GM18520 (cell line): ENCODE measurements around the gene TRIM21.
"Not testable (repeated sequence)": the region's sequence is repeated elsewhere in the genome, so short reads cannot be mapped to it uniquely, and the experiment has no call there.

Source experiments
- ATAC-seq: cut with Tn5 transposase; IDR thresholded peaks from one replicate; pipeline ENCODE4 v1.9.1; 2021; ENCODE audit not compliant: unreplicated experiment

The TRIM21 gene

DNA sequence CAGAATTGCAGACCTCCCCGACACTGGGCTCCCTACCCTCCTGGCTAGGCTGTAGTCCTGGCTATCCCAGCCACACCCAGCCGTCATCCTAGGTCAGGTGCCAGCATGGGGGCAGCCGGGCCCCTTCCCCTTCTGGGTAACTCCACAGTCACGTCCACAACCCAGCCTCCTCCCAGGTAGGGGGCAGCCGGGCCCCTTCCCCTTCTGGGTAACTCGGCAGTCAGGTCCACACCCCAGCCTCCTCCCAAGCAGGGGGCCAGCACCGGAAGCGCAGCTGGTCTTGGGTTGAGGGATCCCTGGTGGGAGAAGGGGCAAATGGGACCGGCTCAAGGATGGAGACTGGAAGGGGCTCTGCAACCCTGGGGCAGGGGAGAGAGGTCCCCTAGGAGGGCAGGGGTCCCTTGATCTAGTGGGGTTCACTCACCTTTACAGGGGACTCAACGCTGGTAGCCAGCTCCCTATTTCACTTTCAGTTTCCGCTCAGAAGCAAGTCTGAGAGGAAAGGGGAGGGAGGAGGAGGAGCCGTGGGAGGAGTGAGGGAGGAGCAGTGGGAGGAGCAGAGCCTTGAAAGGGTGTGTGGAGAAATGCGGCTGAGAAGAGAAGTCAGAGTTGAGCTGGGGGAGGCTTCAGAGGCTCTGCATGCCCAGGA is at the start of gene TRIM21:
TSS of gene TRIM21 (minus strand) at position 494 of the 649 bp plus-strand sequence. CDS start 3,293 bp downstream, outside the sequence.
- peak; percentile 98 for ATAC-seq

DNA sequence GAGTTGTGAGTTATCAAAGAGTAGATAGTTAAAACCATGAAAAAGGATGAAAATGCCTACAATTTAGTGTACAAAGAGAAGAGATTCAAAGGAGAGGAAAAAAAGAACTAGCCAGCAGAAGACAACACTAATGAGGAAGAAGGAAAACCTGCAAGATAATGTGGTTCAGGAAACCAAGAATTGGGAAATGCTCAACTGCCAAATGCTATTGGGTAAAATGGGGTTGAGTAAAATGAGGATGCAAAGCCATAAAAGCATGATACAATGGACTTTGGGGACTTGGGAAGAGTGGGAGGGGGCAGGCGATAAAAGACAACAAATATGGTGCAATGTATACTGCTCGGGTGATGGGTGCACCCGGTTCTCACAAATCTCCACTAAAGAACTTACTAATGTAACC is 48.0 kb upstream of the TRIM21 start:
- ATAC-seq, result no peak

DNA sequence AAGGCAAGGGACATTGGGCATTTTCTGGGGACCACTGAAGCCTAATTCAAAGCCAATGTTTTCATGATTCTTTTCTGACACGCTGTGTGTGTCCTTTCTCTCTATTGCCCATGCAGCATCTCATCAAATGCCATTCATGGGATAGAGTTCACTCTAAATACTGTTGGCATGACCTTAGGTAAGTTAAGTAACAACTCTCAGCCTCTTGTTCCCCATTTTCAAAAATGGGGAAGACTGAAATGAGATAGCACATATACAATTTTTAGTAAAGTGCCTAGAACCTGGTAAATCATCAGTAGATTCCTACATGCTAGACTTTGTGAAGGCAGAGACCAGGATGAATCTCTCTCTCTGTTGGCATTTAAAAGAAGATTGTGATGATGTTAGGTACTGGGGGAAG is 42.9 kb upstream of the TRIM21 start:
- ATAC-seq, result no peak

DNA sequence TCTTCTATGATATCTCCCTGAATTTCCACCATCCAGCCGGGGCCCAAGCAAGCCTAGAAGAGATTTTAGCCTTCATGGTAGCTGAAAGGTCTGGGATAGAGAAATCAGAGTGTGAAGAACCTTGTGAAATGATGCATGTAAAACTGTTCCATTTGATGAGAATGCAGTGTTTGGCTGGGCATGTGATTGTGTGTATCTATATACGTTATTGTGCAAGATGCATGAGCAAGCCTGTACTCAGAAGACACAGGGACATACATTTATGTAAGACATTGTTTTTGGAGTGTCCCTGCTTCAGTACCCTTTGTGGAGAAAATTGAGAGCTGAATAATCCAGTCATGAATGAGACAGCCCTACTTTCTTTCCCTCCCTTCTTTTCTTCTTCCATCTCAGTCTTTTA is 40.4 kb upstream of the TRIM21 start:
- ATAC-seq, result no peak

DNA sequence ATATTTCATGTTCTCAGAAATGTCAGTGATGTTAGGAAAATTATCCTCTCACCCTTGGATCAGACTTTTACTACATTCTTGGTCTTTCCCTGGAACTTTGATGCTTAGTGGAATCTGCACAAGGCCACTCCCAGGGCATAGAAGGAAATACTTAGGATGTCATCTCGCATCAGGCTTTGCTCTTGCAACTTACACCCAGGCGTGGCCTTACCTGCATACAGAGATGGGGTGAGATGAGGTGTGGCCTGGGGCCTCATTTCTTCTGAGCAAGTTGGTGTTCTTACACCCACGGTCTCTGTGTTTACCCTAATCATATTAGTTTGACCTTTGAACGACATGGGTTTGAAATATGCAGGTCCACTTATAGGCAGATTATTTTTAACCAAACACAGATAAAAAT is 36.5 kb upstream of the TRIM21 start:
- ATAC-seq, result no peak

DNA sequence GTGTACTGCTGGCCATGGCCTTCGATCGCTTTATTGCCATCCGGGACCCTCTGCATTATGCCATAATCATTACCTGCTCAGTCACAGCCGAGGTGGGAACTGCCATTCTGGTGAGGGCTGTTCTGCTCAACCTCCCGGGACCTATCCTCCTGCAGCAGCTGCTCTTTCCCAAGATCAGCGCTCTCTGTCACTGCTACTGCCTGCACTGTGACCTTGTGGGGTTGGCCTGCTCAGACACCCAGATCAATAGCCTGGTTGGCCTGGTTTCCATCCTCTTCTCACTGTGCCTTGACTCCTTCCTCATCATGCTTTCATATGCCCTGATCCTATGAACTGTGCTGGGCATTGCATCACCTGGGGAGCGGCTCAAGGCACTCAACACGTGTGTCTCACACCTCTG is 24.9 kb upstream of the TRIM21 start:
- no peak for ATAC-seq

DNA sequence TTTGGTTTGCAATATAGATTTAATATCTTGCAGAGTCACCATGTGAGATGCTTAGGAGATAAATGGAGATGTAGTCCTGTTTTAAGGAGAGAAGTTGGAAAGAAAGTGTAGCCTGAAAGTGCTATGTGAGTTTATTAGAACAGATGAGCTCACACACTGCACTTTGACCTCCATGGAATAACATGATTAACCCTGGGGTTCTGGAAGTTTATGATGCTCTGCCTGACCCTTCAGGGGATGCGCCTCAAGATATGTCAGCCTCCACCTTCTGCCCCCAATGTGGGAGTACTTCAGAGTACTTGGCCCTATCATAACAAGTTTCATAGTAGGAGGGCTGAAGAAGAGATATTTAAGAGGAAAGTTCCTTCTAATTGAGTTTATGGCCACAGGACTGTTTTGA is 23.3 kb upstream of the TRIM21 start:
- ATAC-seq, result no peak

DNA sequence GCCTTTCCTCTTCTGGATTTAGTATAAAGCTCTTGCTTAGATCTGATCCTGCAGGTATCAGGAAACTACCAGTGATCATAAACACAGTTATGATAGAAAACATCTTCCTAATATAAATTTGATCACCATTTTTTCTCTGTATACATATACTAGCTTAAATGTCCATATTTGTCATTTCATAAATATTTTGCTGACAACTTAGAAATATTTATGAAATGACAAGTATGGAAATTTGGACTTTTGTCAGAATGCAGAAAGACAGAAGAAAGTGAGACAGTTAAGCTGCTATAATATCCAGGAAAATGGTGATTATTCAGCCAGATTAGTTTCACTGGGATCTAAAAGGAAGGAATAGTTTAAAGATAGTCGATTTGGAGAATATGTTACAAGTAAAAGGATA is 22.8 kb upstream of the TRIM21 start:
- no peak for ATAC-seq

DNA sequence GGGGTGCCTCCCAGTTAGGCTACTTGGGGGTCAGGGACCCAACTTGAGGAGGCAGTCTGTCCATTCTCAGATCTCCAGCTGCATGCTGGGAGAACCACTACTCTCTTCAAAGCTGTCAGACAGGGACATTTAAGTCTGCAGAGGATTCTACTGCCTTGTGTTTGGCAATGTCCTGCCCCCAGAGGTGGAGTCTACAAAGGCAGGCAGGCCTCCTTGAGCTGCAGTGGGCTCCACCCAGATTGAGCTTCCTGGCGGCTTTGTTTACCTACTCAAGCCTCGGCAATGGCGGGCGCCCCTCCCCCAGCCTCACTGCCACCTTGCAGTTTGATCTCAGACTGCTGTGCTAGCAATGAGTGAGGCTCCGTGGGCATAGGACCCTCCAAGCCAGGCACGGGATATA is 12.7 kb upstream of the TRIM21 start:
- ATAC-seq, result not testable (repeated sequence)

DNA sequence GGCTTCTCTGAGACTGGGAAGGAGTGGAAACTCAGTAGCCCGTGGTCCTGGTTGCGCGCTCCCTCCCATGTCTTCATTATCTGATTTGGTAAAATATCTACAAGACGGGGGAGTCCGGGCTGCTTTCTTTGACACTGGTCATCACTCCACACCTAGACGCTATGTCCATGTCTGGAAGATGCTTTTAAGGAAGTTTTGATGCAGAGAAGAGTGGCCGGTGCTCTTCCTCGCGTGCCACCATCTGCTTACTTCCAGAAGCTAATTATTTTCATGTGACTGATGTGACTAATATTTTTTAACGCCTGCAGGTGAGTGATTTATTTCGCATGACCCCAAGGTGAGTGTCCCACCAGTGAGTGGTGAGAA is 339 bp upstream of the TRIM21 start:
- peak; percentile 2 for ATAC-seq

DNA sequence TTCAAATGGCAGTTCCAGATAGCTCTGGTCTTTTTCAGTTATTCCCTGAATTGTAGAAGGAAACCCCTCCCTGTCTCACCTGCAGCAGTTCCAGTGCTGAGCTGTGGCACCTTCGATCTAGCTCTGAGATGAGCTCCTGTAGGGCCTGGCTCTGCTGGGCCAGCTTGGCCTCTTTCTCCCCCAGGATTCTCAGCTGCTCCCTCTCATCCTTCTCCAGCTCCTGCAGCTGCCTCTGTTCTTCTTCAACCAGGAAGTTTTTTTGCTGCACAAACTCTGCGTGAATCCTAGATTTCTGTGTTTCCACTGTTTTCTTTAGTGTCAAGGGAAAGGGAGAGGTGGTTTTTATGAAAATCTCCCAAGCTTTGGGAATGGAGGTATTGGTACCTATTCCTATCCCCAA is 5.3 kb downstream of the TRIM21 start:
- no peak for ATAC-seq

DNA sequence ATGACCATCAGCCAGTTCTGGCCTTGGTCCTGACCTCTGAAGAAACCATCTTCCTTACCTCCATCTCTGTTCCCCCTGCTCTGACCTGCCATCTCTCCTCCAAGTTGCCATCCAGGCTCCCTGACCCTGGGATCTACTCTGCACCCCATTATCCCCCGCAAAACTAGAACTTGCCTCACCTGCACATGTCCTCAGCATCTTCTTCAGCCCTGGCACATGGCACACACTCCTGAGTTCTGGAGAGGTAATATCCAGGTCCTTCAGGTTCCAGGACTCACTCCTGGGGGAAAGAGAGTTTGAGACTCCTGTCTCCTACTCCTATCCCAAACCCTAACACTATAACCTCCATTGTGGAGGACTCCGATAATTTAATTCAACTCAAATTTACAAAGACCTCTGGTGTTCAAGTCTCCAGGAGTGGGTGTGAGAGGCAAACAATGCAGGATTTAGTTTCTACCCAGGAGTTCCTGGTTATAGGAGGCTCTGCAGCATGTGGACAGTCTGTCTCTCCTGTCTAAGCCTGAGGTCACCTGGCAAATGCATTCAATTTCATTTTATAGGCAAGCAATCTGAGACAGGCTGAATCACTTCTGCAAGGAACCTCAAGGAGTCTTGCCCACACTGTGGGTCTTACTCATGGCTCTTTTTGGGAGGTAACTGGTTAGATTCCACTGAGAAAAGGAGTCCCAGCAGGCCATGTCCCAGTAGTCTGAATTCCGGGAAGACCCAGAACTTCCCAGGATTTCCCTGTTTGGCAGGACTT is 7.3 kb downstream of the TRIM21 start:
- no peak for ATAC-seq

DNA sequence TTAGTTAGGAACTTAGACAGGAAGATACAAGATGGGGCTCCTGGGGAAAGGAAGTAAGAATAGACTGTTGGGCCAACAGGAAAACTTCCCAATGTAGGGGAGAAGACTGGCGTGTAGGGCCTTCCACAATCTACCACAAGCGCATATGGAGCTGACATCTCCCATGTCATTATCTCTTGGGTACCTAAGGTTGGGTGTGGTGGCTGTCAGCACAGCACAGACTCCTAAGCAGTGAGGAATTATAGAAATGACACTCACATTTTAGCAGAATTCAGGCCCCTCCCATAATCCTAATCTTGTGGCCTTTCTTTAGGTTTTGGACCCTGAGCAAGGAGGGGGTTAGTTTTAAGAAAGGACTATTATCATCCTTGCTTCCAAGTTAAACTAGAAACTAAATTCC is 11.6 kb downstream of the TRIM21 start:
- no peak for ATAC-seq

DNA sequence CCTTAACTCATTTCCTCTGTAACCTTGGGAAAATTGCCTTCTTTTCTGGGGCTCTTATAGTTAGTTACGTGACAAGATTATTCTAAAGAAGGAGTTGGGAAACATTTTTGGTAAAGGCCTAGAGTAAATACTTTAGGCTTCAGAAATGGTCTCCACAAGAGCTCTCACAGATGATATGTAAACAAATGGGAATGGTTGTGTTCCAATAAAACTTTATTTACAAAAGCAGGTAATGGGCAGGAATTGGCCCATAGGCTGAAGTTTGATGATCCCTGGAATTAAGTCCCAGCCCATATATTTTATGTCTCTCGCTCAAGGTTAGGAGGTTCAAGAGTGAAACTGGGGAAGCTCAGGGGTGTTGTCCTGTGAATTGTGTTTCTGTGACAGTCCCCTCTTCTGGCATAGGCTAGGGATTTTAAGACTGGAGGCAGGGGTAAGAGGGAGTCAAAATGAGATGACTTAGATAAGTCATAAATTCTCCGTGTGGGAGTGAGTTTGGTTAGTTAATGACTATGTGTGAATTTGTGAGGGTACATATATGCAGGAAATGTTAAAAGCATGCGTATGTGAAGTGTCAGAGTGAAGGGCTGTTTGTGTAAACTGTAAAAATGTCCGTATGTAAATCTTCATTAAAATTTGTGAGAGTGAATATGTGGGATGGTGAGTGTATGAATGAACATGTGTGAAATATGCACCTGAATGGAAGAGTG is 17.9 kb downstream of the TRIM21 start:
- ATAC-seq, result peak; percentile 75

DNA sequence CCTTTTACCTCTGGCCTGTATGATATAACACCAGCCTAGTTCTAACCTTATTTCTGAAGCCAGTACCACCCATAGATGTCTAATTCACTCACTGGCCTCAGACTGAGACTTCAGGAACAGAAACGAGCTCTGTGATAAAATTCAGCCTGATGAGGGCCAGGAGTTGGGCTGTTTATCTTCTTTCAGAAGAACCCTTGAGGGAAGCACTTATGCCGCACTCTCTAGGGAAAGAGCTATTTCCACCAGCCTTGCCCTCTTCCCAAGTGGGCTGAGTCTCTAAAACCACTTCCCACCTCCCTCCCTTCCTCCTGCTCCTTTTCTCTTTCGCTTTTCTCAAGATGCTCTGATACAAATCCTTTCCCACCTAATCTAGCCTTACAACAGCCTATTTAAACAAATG is 23.3 kb downstream of the TRIM21 start:
- no peak for ATAC-seq

DNA sequence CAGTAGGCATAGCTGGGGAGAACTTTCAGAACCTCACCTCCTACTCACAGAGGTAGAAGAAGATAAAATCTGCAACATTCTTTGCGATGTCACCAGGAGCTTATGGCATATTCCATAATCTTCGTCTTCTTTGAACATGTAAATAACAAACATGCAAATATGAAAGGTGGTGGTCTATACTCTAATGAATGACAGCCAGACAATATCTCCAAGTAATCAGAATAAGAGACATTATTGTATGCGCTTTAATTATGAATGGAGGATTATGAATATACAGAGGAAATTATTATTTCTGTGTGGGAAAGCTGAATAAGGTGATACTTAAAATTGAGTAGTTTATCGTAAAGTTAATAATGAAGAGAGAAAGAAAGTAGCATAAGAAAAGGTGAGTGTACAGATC is 25.2 kb downstream of the TRIM21 start, which contains the start of gene OR52B4:
TSS of gene OR52B4 (minus strand) at position 101 of the 400 bp plus-strand sequence. CDS start at position 10, 91 bp downstream.
- ATAC-seq, result no peak

DNA sequence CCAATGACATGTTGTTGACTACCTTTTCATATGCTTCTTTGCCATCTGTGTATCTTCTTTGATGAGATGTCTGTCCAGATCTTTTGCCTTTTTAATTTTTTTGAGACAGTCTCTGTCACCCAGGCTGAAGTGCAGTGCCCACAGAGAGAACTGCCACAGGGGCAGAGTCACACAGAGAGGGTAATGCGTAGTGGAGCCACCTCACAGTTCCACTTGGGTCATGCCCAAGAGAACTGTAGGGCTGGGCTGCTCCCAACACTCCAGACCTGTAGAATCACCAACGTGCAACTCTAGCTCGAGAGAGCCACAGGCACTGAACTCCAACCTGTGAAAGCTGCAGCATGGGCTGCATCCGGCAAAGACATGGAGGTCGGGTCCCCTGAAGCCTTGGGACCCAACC is 45.4 kb downstream of the TRIM21 start:
- not testable (repeated sequence) for ATAC-seq

DNA sequence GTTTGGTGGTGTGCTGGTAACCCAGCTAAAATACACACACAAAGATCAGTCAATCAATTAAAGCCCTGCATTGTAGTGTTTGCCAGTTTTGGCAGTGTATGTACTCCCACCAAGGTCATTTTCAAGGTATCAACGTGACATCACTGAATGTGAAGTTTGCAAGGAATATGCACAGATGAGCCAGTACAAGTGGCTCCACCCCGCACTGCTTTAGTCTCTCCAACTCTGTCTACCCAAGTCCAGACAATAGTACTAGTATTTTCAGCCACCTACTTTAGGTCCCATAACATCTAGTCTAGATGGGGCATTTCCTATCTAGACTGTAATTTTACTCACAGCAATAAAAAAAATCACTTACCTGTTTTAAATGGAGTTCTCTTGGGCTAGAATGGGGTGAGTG is 48.1 kb downstream of the TRIM21 start:
- ATAC-seq, result not testable (repeated sequence)
